ENCODE data around the gene FIBCD1. TPM values are rescaled to one million over a fixed set of nuclear protein-coding genes. Genes with fewer than 3 reads are reported as not detected.
A peak's percentile ranks its signal among the peaks of the same experiment; 100 is the strongest.

The FIBCD1 gene
- total and polyA plus RNA-seq, 11 donors, result 0.24 to 3.9 (median 1.3) TPM; not detected in 2

GRCh38 chr9:130885484-130886375, 53.3 kb downstream of the FIBCD1 start:
- intact Hi-C loops (cut with DNase I), result no loop called here
- Histone ChIP-seq H3K27ac (peak overlapping the region in 1 of 12 donors; percentile 65), H3K4me3 (no peak overlapping the region), H3K36me3 (peaks cover 2 to 100% (median 97%) of the 10 kb centered on the region in 9 donors), H3K9me3 (no peaks in the 10 kb centered on the region), H3K4me1 (no peaks in the 10 kb centered on the region), H3K27me3 (no peaks in the 10 kb centered on the region)
- no peak for TF ChIP-seq POLR2A (IDR thresholded peaks at IDR 0.05)
- TF ChIP-seq, protein P1, sequence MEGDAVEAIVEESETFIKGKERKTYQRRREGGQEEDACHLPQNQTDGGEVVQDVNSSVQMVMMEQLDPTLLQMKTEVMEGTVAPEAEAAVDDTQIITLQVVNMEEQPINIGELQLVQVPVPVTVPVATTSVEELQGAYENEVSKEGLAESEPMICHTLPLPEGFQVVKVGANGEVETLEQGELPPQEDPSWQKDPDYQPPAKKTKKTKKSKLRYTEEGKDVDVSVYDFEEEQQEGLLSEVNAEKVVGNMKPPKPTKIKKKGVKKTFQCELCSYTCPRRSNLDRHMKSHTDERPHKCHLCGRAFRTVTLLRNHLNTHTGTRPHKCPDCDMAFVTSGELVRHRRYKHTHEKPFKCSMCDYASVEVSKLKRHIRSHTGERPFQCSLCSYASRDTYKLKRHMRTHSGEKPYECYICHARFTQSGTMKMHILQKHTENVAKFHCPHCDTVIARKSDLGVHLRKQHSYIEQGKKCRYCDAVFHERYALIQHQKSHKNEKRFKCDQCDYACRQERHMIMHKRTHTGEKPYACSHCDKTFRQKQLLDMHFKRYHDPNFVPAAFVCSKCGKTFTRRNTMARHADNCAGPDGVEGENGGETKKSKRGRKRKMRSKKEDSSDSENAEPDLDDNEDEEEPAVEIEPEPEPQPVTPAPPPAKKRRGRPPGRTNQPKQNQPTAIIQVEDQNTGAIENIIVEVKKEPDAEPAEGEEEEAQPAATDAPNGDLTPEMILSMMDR (IDR thresholded peaks at IDR 0.05), result no peak
- DNase-seq (peak in 2 of 5 donors; percentile 24 to 38), ATAC-seq (peak in 1 of 4 donors; percentile 13)
- 85 to 90% (median 86%) methylated on average over 30 to 35 of the region's 35 CpGs for WGBS, 4 donors

DNA sequence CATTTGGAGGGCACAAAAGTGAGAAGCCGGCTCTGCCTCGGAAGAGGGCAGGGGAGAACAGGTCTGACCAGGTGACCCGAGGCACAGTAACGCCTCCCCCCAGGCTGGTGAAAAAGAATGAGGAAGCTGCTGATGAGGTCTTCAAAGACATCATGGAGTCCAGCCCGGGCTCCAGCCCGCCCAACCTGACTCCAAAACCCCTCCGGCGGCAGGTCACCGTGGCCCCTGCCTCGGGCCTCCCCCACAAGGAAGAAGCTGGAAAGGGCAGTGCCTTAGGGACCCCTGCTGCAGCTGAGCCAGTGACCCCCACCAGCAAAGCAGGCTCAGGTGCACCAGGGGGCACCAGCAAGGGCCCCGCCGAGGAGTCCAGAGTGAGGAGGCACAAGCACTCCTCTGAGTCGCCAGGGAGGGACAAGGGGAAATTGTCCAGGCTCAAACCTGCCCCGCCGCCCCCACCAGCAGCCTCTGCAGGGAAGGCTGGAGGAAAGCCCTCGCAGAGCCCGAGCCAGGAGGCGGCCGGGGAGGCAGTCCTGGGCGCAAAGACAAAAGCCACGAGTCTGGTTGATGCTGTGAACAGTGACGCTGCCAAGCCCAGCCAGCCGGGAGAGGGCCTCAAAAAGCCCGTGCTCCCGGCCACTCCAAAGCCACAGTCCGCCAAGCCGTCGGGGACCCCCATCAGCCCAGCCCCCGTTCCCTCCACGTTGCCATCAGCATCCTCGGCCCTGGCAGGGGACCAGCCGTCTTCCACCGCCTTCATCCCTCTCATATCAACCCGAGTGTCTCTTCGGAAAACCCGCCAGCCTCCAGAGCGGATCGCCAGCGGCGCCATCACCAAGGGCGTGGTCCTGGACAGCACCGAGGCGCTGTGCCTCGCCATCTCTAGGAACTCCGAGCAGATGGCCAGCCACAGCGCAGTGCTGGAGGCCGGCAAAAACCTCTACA, 54.2 kb downstream of the FIBCD1 start:
- ATAC-seq, result no peak
- Histone ChIP-seq H3K9me3 (no peaks in the 10 kb centered on the region), H3K36me3 (peaks cover 2 to 100% (median 97%) of the 10 kb centered on the region in 9 donors), H3K4me1 (no peaks in the 10 kb centered on the region), H3K4me3 (no peak overlapping the region), H3K27ac (peak overlapping the region in 1 of 12 donors; percentile 65), H3K27me3 (no peaks in the 10 kb centered on the region)
- TF ChIP-seq, protein P1 (IDR thresholded peaks at IDR 0.05), result no peak
- TF ChIP-seq POLR2A (IDR thresholded peaks at IDR 0.05), result no peak
- intact Hi-C loops (cut with DNase I), result no loop called here
- DNase-seq, result peak in 2 of 5 donors; percentile 21 to 58
- 90 to 92% (median 91%) methylated on average over 43 to 47 of the region's 47 CpGs for WGBS, 4 donors

DNA sequence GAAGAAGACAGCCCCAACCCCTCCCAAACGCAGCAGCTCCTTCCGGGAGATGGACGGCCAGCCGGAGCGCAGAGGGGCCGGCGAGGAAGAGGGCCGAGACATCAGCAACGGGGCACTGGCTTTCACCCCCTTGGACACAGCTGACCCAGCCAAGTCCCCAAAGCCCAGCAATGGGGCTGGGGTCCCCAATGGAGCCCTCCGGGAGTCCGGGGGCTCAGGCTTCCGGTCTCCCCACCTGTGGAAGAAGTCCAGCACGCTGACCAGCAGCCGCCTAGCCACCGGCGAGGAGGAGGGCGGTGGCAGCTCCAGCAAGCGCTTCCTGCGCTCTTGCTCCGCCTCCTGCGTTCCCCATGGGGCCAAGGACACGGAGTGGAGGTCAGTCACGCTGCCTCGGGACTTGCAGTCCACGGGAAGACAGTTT, 54.9 kb downstream of the FIBCD1 start:
- Histone ChIP-seq H3K36me3 (peaks cover 2 to 100% (median 99%) of the 10 kb centered on the region in 9 donors), H3K27me3 (no peaks in the 10 kb centered on the region), H3K9me3 (no peaks in the 10 kb centered on the region), H3K4me3 (no peak overlapping the region), H3K27ac (peak overlapping the region in 1 of 12 donors; percentile 65), H3K4me1 (no peaks in the 10 kb centered on the region)
- intact Hi-C loops (cut with DNase I), result no loop called here
- TF ChIP-seq, protein P1 (IDR thresholded peaks at IDR 0.05), result no peak
- no peak for TF ChIP-seq POLR2A (IDR thresholded peaks at IDR 0.05)
- ATAC-seq (no peak), DNase-seq (peak in 1 of 5 donors; percentile 25)
- WGBS, 4 donors, result 78 to 86% (median 85%) methylated on average over 11 to 25 of the region's 25 CpGs
